ENCODE results near the gene PRDM12.

Gene PRDM12

DNA sequence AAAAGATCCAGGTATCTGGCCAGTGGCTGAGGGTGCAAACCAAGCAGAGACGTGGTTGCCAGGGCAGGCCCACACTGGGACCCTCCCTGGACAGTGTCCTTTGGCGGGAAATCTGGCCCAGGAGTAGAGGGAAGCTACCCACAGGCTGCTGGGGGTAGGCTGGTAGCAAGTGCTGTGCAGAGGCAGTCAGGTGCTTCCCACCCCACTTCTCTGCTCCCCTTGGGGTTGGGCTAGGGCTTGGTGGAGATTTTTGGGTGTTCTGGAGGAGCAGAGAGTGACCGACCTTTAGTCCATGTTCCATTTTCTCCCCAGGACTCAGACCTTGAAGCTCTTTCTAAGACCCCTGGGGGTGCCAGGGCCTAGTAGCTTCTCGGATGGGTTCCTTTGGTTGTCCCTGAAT, 5.6 kb downstream of the PRDM12 start:
- FAIRE-seq (no peak), DNase-seq (ENCODE audit: insufficient read length, low spot score) (no peak)
- TF ChIP-seq POLR2A (IDR thresholded peaks at IDR 0.05; ENCODE audit: low read depth, low read length) (no peak), POLR2AphosphoS5 (IDR thresholded peaks at IDR 0.05; ENCODE audit: low read depth, low read length) (no peak), SPI1 (IDR thresholded peaks at IDR 0.05; ENCODE audit: low read depth, low read length) (no peak), POU2F2 (IDR thresholded peaks at IDR 0.05; ENCODE audit: low read depth, low read length) (no peak), TAF1 (IDR thresholded peaks at IDR 0.05; ENCODE audit: low read depth, low read length) (no peak), PAX5 (IDR thresholded peaks at IDR 0.05; ENCODE audit: insufficient read depth, low read length, severe bottlenecking) (no peak)

DNA sequence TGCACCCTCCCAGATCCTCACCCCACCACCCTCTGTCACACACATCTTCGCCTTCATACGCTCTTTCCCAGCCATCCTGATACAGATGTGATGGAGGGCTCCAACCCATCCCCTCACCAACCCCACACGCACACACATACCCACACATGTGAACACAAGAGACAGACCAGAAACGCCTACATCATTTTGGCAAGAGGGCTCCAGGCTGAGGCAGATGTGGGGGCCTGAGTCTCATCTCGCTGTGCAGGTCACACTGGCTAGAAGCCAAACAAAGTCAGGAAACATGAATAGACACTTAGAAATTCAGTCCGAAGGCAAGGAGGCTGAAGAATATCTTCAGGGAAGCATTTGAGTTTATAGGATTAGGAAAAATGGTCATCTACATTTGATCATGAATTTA, 6.2 kb downstream of the PRDM12 start:
- DNase-seq (ENCODE audit: insufficient read length, low spot score) = no peak
- TF ChIP-seq SPI1 (IDR thresholded peaks at IDR 0.05; ENCODE audit: low read depth, low read length) (no peak), POLR2AphosphoS5 (IDR thresholded peaks at IDR 0.05; ENCODE audit: low read depth, low read length) (no peak), POLR2A (IDR thresholded peaks at IDR 0.05; ENCODE audit: low read depth, low read length) (no peak), PAX5 (IDR thresholded peaks at IDR 0.05; ENCODE audit: insufficient read depth, low read length, severe bottlenecking) (no peak), POU2F2 (IDR thresholded peaks at IDR 0.05; ENCODE audit: low read depth, low read length) (no peak), TAF1 (IDR thresholded peaks at IDR 0.05; ENCODE audit: low read depth, low read length) (no peak)
- no peak for FAIRE-seq

DNA sequence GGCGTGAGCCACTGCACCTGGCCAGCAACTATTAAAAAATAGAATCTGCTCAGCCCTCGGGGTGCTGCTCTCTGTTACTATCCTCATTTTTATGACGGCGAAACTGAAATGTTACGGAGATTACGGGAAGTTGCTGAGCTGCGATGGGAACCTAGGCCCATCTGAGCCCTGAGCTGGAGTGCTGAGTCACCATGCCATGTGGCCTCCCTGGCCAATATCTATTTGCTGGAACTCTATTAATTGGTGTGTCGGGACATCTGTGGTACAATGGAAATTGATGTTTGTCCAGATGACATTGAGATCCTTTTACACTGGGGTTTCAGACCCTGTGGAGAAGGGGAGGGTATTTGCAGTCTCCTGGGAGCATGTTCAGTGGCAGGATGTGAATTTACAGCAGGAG, 8.1 kb downstream of the PRDM12 start:
- FAIRE-seq = no peak
- TF ChIP-seq PAX5 (IDR thresholded peaks at IDR 0.05; ENCODE audit: insufficient read depth, low read length, severe bottlenecking) (no peak), TAF1 (IDR thresholded peaks at IDR 0.05; ENCODE audit: low read depth, low read length) (no peak), POLR2A (IDR thresholded peaks at IDR 0.05; ENCODE audit: low read depth, low read length) (no peak), POLR2AphosphoS5 (IDR thresholded peaks at IDR 0.05; ENCODE audit: low read depth, low read length) (no peak), POU2F2 (IDR thresholded peaks at IDR 0.05; ENCODE audit: low read depth, low read length) (no peak), SPI1 (IDR thresholded peaks at IDR 0.05; ENCODE audit: low read depth, low read length) (no peak)

DNA sequence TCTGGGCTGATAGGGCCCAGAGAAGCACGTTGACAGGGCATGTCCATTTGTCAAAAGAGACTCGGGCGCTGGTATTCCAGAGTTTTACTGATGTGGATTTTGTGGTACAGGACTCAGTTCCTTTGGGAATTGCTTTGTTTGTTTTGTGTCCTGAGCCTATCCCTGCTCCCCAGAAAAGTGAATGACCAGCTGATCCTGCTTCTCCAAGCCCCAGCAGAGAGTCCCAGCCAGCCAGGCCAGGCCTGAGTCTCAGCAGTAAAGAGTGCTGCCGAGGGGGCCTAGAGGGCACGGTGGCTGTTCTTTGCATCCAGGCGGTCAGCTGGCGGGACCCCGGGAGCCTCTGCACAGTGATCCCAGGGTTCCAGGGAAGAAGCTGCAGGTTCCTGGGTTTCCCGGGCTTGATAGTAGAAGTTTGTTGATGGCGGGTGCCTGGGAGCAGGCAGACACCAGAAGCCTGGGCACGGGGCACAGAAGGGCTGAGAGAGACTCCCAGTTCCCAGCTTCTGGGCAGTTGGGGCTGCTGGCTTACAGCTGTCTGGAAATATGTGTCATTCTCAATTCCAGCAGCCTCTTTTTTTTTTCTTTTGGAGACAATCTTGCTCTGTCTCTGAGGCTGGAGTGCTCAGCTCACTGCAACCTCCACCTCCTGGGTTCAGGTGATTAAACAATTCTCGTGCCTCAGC, 8.7 kb downstream of the PRDM12 start:
- TF ChIP-seq SPI1 (IDR thresholded peaks at IDR 0.05; ENCODE audit: low read depth, low read length) (no peak), PAX5 (IDR thresholded peaks at IDR 0.05; ENCODE audit: insufficient read depth, low read length, severe bottlenecking) (no peak), POLR2A (IDR thresholded peaks at IDR 0.05; ENCODE audit: low read depth, low read length) (no peak), POU2F2 (IDR thresholded peaks at IDR 0.05; ENCODE audit: low read depth, low read length) (no peak), POLR2AphosphoS5 (IDR thresholded peaks at IDR 0.05; ENCODE audit: low read depth, low read length) (no peak), TAF1 (IDR thresholded peaks at IDR 0.05; ENCODE audit: low read depth, low read length) (no peak)
- DNase-seq (ENCODE audit: insufficient read length, low spot score) (no peak), FAIRE-seq (no peak)

More for the DNA sequence above, 8.1 kb downstream of the PRDM12 start:
- DNase-seq (ENCODE audit: insufficient read length, low spot score) = no peak

DNA sequence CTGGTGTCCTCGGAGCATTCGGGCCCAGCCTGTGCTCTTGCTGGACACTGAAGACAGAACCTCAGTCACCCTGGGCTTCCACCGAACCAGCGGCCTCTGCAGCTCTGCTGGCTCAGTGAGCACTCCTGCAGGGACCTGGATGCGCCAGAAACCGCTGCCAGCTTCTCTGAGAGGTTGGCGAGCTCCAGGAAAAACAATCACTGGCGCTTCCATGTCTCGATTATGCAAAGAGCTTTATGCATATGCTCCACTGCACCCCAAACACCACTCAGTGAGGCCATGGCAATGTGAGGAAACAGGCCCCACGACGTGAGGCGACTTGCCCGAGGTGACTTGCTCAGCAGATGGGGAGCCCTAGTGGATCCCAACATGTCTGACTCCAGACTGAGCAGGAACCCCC, 11.0 kb downstream of the PRDM12 start:
- FAIRE-seq = no peak

DNA sequence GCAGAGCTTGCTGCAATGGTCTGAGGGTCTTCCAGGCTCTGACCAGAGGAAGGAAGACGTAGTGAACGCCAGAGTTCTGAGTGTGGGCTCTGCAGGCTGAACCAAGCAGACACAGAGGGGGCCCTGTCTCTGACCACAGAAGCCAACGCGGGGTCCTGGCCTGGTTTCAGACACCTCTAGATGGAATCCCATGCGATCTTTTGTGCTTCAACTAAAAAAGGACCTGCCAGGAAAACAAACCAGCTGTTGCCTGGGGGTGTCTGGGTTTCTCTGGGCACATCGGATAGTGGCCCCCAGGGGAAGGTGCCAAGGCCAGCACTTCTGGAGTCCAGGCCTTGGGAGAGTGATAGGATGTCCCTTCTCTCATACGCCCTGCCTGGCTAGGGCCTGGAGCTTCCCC, 12.9 kb downstream of the PRDM12 start:
- FAIRE-seq = no peak
- no peak for DNase-seq (ENCODE audit: insufficient read length, low spot score)
- TF ChIP-seq PAX5 (IDR thresholded peaks at IDR 0.05; ENCODE audit: insufficient read depth, low read length, severe bottlenecking) (no peak), POLR2AphosphoS5 (IDR thresholded peaks at IDR 0.05; ENCODE audit: low read depth, low read length) (no peak), TAF1 (IDR thresholded peaks at IDR 0.05; ENCODE audit: low read depth, low read length) (no peak), SPI1 (IDR thresholded peaks at IDR 0.05; ENCODE audit: low read depth, low read length) (no peak), POLR2A (IDR thresholded peaks at IDR 0.05; ENCODE audit: low read depth, low read length) (no peak), POU2F2 (IDR thresholded peaks at IDR 0.05; ENCODE audit: low read depth, low read length) (no peak)

More for the DNA sequence above, 11.0 kb downstream of the PRDM12 start:
- TF ChIP-seq PAX5 (IDR thresholded peaks at IDR 0.05; ENCODE audit: insufficient read depth, low read length, severe bottlenecking) (no peak), POU2F2 (IDR thresholded peaks at IDR 0.05; ENCODE audit: low read depth, low read length) (no peak), POLR2A (IDR thresholded peaks at IDR 0.05; ENCODE audit: low read depth, low read length) (no peak), POLR2AphosphoS5 (IDR thresholded peaks at IDR 0.05; ENCODE audit: low read depth, low read length) (no peak), TAF1 (IDR thresholded peaks at IDR 0.05; ENCODE audit: low read depth, low read length) (no peak), SPI1 (IDR thresholded peaks at IDR 0.05; ENCODE audit: low read depth, low read length) (no peak)
- DNase-seq (ENCODE audit: insufficient read length, low spot score) = no peak

DNA sequence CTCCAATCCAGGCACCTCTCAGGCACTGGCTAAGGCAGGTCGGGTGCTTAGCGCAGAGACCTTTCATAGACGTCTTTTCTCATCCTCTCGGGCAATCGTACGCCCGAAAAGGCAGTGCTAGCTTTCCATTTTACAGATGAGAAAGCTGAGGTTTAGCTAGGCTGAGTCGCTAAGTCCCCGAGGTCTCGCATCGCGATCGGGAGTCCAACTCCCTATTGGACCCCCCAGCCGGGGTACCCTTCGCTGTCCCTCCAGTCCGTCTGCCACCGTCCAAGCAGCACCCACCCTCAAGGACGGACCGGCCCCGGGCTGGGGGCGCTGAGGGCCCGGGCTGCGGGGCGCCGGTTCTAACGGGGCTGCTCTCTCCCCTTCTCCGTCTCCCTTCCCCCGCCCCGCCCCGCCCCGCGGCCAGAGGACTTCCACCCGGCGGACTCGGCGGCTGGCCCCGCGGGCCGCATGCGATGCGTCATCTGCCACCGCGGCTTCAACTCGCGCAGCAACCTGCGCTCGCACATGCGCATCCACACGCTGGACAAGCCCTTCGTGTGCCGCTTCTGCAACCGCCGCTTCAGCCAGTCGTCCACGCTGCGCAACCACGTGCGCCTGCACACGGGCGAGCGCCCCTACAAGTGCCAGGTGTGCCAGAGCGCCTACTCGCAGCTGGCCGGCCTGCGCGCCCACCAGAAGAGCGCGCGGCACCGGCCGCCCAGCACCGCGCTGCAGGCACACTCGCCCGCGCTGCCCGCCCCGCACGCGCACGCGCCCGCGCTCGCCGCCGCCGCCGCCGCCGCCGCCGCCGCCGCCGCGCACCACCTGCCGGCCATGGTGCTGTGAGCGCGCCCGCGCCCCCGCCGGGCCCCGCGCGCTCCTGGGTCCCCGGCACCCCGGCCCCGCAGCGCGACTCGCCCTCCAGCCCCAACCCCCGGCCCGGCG, 16.7 kb downstream of the PRDM12 start:
- FAIRE-seq (peak; percentile 87), DNase-seq (ENCODE audit: insufficient read length, low spot score) (no peak)
- TF ChIP-seq PAX5 (IDR thresholded peaks at IDR 0.05; ENCODE audit: insufficient read depth, low read length, severe bottlenecking) = no peak
- no peak for TF ChIP-seq TAF1 (IDR thresholded peaks at IDR 0.05; ENCODE audit: low read depth, low read length)
- TF ChIP-seq POU2F2 (IDR thresholded peaks at IDR 0.05; ENCODE audit: low read depth, low read length) = no peak
- no peak for TF ChIP-seq SPI1 (IDR thresholded peaks at IDR 0.05; ENCODE audit: low read depth, low read length)
- TF ChIP-seq POLR2A (IDR thresholded peaks at IDR 0.05; ENCODE audit: low read depth, low read length) = no peak
- TF ChIP-seq POLR2AphosphoS5 (IDR thresholded peaks at IDR 0.05; ENCODE audit: low read depth, low read length) = no peak

DNA sequence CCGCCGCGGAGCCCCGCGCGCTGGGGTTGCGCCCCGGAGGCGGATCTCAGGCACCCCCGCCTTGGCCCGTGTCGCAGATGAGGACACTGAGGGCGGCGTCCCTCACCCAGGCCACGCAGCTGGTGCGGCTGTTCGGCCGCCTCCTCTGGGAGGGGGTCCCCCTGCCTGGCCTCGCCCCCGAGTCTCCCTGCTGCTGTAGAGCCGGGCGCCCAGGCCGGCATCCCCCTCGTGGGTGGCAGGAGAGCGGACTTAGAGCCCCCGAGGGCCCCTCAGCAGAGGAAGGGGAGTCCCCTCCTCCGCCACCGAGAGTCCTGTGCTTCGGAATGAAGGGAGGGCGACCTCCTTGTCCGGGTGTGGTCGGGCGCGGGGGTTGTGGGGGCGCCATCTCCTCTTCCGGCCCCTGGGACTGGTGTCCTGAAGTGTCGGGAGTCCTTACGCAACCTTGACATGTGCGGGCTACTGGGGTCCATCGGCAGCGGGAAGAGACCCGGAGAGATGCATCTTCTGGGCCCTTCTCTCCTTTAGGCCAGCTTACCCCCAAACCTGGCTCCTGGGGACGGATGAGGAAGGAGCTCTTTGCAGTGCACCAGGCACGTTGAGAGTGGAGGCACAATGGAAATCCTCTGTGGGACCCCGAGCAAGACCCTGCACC, 17.5 kb downstream of the PRDM12 start:
- FAIRE-seq (peak; percentile 35), DNase-seq (ENCODE audit: insufficient read length, low spot score) (no peak)
- TF ChIP-seq SPI1 (IDR thresholded peaks at IDR 0.05; ENCODE audit: low read depth, low read length) (no peak), POU2F2 (IDR thresholded peaks at IDR 0.05; ENCODE audit: low read depth, low read length) (no peak)
